ENCODE data around the gene PPP4R3B.
A peak's percentile ranks its signal among the peaks of the same experiment; 100 is the strongest.

The PPP4R3B gene

DNA sequence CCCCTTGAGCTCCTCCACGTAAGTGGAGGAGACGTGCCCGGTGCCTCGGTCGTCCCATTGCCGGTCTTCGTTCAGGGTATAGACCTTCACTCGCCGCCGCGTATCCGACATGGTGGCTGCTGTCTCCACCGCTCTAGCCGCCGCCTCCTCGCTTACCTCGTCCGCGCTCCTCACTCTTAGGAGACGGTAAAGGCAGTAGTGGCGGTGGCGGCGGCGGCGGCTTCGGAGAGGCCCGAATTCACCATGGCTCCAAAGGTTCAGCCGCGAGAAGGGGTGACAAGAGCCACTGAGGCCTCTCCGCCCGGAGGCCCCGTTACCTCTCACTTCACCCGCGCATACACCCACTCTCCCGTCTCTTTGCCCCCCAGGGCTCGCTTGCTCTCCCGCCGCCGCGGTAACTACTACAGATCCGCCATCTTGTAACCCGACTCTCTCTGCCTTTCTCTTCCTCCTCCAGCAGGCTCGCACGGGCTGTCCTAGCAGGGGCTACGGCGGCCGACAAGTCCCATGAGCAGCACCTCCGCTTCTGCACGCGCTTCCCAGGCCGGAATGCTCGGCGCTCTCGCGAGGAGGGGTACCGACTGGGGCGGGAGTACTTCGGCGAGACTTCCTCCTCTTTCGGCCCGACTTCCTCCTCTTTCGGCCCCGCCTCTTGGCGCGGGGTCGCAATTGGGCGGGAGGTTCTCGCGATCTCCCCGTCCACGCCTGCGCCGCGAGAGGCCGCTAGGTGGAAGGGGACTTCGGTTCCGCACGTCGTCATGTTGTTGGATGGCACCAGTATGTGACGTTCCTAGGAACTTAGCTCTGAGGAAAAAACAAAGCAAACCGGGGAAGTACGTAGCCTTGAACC is at the start of gene PPP4R3B:
Gene PPP4R3B, minus strand, starts transcription at position 448 of the 850 bp plus-strand sequence. Its CDS starts 337 bp downstream, at position 111.
- peak; percentile 96 for FAIRE-seq
- peak; percentile 98 for DNase-seq (ENCODE audit: insufficient read length, low spot score)

DNA sequence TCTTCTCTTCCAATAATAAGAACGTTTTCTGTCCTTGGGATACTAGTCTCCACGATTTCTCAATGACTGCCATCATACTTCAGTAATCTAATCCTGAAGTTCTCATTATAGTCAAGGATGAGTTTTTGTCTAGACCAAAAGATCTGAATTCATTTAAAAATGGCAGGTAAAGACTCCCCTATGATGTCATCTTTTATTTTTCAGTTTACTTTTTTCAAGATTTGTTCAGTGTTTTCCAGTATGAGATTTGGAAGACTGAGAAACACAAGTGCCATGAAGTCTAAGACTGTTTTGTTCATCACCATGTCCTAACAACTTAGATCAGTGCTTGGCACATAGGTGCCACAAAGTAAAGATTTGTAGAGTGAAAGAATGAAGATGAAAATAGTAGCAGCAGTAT is 35.8 kb upstream of the PPP4R3B start:
- no peak for FAIRE-seq
- DNase-seq (ENCODE audit: insufficient read length, low spot score) = no peak

- FAIRE-seq = no peak
- no peak for DNase-seq (ENCODE audit: insufficient read length, low spot score)
Measured at GRCh38 chr2:55649211-55649610, 31.8 kb upstream of the PPP4R3B start.

DNA sequence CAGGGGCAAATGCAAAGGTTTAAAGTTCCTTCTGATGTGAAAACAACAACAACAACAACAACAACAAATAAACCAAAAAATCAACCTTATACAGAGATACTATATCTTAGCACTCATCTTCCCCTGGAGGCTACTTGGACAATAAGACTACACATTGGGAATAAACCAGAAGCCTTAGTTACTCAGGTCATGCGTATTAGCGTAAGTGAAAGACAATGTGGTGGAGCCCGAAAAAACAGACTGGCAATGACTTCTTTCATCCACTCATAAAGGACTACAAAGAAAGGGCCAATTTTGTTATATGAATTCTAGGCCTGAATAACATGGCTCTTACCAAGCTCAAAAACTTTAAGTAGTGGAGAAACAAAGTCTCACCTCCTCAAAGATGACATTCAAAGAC is 19.4 kb upstream of the PPP4R3B start:
- FAIRE-seq = no peak
- DNase-seq (ENCODE audit: insufficient read length, low spot score) = no peak

GRCh38 chr2:55628931-55629330 is 11.5 kb upstream of the PPP4R3B start:
- DNase-seq (ENCODE audit: insufficient read length, low spot score) = no peak
- FAIRE-seq = no peak

GRCh38 chr2:55627915-55628314 is 10.5 kb upstream of the PPP4R3B start:
- no peak for FAIRE-seq
- no peak for DNase-seq (ENCODE audit: insufficient read length, low spot score)

- FAIRE-seq (no peak), DNase-seq (ENCODE audit: insufficient read length, low spot score) (no peak)
Measured at GRCh38 chr2:55621802-55622201, 4.4 kb upstream of the PPP4R3B start.

GRCh38 chr2:55620123-55620779 is 2.8 kb upstream of the PPP4R3B start:
- FAIRE-seq = no peak
- DNase-seq (ENCODE audit: insufficient read length, low spot score) = no peak

DNA sequence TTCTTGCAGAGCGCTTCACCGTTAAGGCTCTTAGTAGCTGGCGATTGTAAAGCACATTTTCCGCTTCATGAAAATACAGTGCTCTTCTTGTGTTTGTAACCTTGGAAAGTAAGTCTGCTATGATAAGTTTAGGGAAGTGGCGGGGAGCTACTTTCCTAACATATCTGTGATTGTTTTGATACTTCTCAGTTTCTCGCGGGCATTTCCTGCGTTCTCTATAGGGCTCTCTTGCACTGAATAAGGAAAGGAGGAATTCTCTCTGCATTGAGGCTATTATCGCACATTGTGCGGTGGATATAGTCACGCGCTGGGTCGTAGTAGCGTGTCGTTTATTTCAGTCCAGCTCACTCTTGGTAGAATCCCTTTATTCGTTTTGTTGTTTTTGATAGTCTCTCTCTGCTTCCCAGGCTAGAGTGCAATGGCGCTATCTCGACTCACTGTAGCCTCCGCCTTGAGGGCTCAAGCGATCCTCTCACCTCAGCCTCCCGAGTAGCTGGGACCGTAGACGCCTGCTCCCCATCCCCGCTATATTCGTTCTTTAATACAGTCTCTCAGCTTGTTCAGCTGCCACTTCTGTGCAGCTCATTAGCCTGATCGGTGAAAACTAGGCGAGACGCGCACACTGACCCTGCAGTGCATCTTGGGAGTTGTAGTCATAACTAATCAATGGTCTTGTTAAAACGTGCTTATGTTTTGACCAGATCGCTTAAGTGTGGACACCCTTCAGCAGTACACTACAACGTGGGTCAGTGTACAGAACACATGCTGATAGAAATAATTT is 1.0 kb upstream of the PPP4R3B start:
- DNase-seq (ENCODE audit: insufficient read length, low spot score) = peak; percentile 78
- FAIRE-seq = peak; percentile 65

DNA sequence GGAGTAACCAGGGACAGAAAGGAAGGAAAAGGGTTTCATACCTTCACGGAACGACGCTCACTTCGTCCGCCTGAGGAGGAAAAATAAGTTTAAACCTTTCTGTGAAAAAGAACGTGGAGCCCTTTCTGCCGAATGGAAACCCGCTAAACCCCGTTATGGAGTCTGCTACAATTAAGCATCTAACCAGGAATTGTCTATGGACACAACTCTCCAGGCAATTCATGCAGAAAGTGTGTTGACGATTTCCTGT is 528 bp upstream of the PPP4R3B start:
- FAIRE-seq (no peak), DNase-seq (ENCODE audit: insufficient read length, low spot score) (no peak)

DNA sequence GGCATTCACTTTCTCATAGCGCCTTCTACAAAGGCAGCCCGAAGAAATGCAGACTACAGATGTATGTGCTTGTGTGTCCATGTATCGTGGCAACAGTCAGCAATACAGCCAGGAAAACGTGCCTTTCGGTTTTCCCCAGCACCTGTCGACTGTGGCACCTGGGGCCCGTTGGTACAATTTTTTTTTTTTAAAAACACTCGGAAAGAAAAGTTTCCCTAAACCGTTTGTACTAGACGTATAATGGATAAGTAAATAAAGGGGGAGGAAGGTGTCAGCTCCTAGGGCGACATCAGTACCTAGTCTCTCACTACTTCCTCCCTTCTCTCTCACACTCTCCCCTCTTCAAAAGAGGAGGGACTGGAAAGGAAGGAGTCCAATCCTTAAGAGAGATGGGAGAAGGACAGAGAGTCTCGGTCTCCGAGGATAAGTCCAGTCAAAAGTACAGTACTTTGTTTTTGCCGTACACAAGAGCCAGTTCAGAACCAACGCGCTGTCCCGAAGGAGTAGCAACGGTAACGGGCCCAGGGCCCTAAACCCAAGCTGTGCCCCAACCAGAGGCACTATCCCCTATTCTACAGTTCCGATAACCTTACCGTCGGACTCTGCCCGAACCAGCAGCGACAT is 759 bp downstream of the PPP4R3B start:
- peak; percentile 38 for DNase-seq (ENCODE audit: insufficient read length, low spot score)
- FAIRE-seq = peak; percentile 68

GRCh38 chr2:55611997-55612396 is 5.4 kb downstream of the PPP4R3B start:
- DNase-seq (ENCODE audit: insufficient read length, low spot score) (no peak), FAIRE-seq (no peak)

- FAIRE-seq (no peak), DNase-seq (ENCODE audit: insufficient read length, low spot score) (no peak)
Measured at GRCh38 chr2:55610954-55611743, 6.3 kb downstream of the PPP4R3B start.

- FAIRE-seq = no peak
- DNase-seq (ENCODE audit: insufficient read length, low spot score) = no peak
Measured at GRCh38 chr2:55609938-55610578, 7.4 kb downstream of the PPP4R3B start.

- DNase-seq (ENCODE audit: insufficient read length, low spot score) (no peak), FAIRE-seq (no peak)
Measured at GRCh38 chr2:55609193-55609794, 8.1 kb downstream of the PPP4R3B start.

GRCh38 chr2:55607717-55608116 is 9.7 kb downstream of the PPP4R3B start:
- DNase-seq (ENCODE audit: insufficient read length, low spot score) = no peak
- no peak for FAIRE-seq

- FAIRE-seq (no peak), DNase-seq (ENCODE audit: insufficient read length, low spot score) (no peak)
Measured at GRCh38 chr2:55604027-55604565, 13.3 kb downstream of the PPP4R3B start.

DNA sequence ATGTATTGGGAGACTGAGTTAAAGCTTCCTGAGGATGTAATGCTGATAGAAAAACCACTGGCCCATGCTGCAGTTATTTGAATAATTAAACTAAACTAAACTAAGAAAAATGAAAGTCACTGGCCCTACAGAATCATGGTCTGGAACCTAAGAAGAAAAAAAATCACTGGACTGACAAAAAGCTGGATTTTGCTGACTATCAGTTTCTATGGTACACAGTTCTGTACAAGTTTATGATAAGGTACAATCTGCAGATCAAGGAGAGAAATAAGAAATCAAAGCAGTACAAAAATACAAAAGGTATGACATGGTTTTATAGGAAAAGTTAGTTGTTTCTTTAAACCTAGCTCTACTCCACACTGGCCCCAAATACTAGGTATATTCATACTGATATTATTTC is 15.6 kb downstream of the PPP4R3B start:
- no peak for FAIRE-seq
- DNase-seq (ENCODE audit: insufficient read length, low spot score) = no peak

Data from HTR-8/SVneo (cell line).